GM19468 (cell line): ENCODE data around the gene SYK.
A peak's percentile ranks its signal among the peaks of the same experiment; 100 is the strongest.
"Not testable (repeated sequence)": the region's sequence is repeated elsewhere in the genome, so short reads cannot be mapped to it uniquely, and the experiment has no call there.

Experiments
- ATAC-seq: cut with Tn5 transposase; IDR thresholded peaks from one replicate; pipeline ENCODE4 v1.9.1; 2021; ENCODE audit warnings: mild to moderate bottlenecking, moderate library complexity, moderate number of reproducible peaks; ENCODE audit not compliant: unreplicated experiment; ENCODE audit errors: extremely low read depth

SYK gene

GRCh38 chr9:90870621-90871326 lies 69.2 kb downstream of the SYK start:
- ATAC-seq = peak; percentile 19

GRCh38 chr9:90871327-90871935 lies 69.8 kb downstream of the SYK start:
- ATAC-seq = no peak

- no peak for ATAC-seq
Measured at GRCh38 chr9:90872835-90873294, 71.2 kb downstream of the SYK start.

- ATAC-seq = no peak
Measured at GRCh38 chr9:90873422-90873821, 71.8 kb downstream of the SYK start.

- no peak for ATAC-seq
Measured at GRCh38 chr9:90874194-90874593, 72.6 kb downstream of the SYK start.

GRCh38 chr9:90878562-90878961 lies 76.9 kb downstream of the SYK start:
- no peak for ATAC-seq

GRCh38 chr9:90880066-90880465 lies 78.4 kb downstream of the SYK start:
- no peak for ATAC-seq

GRCh38 chr9:90880669-90881068 lies 79.0 kb downstream of the SYK start:
- no peak for ATAC-seq

GRCh38 chr9:90881648-90882047 lies 80.0 kb downstream of the SYK start:
- peak; percentile 55 for ATAC-seq

GRCh38 chr9:90882991-90883600 lies 81.5 kb downstream of the SYK start:
- ATAC-seq = no peak

GRCh38 chr9:90883661-90884060 lies 82.0 kb downstream of the SYK start:
- ATAC-seq = no peak

GRCh38 chr9:90884178-90884577 lies 82.6 kb downstream of the SYK start:
- ATAC-seq = no peak

GRCh38 chr9:90886868-90887267 lies 85.2 kb downstream of the SYK start:
- ATAC-seq = not testable (repeated sequence)

GRCh38 chr9:90888941-90889340 lies 87.3 kb downstream of the SYK start:
- ATAC-seq = no peak

GRCh38 chr9:90890146-90890810 lies 88.7 kb downstream of the SYK start:
- ATAC-seq = no peak

GRCh38 chr9:90891308-90892040 lies 89.9 kb downstream of the SYK start:
- no peak for ATAC-seq

- no peak for ATAC-seq
Measured at GRCh38 chr9:90892918-90893317, 91.3 kb downstream of the SYK start.

GRCh38 chr9:90893706-90894105 lies 92.1 kb downstream of the SYK start:
- no peak for ATAC-seq

GRCh38 chr9:90894986-90895687 lies 93.5 kb downstream of the SYK start:
- no peak for ATAC-seq

GRCh38 chr9:90895786-90896185 lies 94.2 kb downstream of the SYK start:
- ATAC-seq = no peak
